Brain microvascular endothelial cell (primary cell): ENCODE data around the gene CPA3.

Source experiments
- DNase-seq: peaks from one replicate; pipeline ENCODE4 v3.0.0-alpha.2; 2020
- H3K27ac ChIP-seq: fragments of 250-450 bp; sonication (Bioruptor Pico); 2 replicates; pipeline ENCODE4 v1.5.1; 2020; ENCODE audit warnings: mild to moderate bottlenecking, moderate library complexity
- H3K27me3 ChIP-seq: fragments of 250-450 bp; sonication (Bioruptor Pico); replicated peaks from 2 replicates; pipeline ENCODE4 v1.5.1; 2020; ENCODE audit warnings: mild to moderate bottlenecking
- H3K36me3 ChIP-seq: fragments of 250-450 bp; sonication (Bioruptor Pico); replicated peaks from 2 replicates; pipeline ENCODE4 v1.5.1; 2020; ENCODE audit warnings: mild to moderate bottlenecking
- H3K4me3 ChIP-seq: 2 replicates; pipeline ENCODE4 v1.5.1; 2011; ENCODE audit warnings: low read depth, mild to moderate bottlenecking, control low read depth, low read length, moderate library complexity
- in situ Hi-C: cut with HindIII; loops from 2 replicates; pipeline ENCODE4 v1.10.0; 2017; ENCODE audit warnings: low sequenced_read_pairs, low pct_ligation_motif_present
- TF ChIP-seq, protein P1 (sequence below): IDR thresholded peaks from 2 replicates; pipeline ENCODE4 v1.5.1; 2011; ENCODE audit warnings: low read depth, mild to moderate bottlenecking, moderate library complexity, low read length, control low read depth, inconsistent platforms; ENCODE audit errors: missing control alignments

CPA3 gene

DNA sequence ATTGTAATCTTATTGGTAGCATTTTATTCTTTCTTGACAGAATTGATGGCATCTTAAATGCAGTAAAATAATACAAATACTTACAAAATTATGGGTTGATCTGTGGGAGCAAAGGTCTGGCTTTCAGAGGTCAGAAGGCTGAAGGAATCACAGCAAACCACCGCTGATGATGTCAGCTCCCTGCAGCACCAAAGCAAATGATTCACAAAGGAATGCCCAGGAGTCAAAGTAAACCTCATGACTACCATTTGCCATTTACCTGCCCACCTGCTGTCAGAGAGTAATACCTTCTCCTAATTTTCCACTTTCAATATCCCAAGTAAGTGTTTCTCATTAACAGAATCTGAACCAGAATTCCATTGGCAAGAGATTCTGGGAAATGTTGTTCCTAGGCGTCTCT, 46.1 kb downstream of the CPA3 start:
- no peak overlapping the region for H3K4me3 ChIP-seq
- H3K36me3 ChIP-seq, result no peaks in the 10 kb centered on the region
- TF ChIP-seq, protein P1, sequence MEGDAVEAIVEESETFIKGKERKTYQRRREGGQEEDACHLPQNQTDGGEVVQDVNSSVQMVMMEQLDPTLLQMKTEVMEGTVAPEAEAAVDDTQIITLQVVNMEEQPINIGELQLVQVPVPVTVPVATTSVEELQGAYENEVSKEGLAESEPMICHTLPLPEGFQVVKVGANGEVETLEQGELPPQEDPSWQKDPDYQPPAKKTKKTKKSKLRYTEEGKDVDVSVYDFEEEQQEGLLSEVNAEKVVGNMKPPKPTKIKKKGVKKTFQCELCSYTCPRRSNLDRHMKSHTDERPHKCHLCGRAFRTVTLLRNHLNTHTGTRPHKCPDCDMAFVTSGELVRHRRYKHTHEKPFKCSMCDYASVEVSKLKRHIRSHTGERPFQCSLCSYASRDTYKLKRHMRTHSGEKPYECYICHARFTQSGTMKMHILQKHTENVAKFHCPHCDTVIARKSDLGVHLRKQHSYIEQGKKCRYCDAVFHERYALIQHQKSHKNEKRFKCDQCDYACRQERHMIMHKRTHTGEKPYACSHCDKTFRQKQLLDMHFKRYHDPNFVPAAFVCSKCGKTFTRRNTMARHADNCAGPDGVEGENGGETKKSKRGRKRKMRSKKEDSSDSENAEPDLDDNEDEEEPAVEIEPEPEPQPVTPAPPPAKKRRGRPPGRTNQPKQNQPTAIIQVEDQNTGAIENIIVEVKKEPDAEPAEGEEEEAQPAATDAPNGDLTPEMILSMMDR, result no peak
- DNase-seq, result no peak
- no peak overlapping the region for H3K27ac ChIP-seq
- in situ Hi-C loops, result no loop called here
- H3K27me3 ChIP-seq, result no peaks in the 10 kb centered on the region

DNA sequence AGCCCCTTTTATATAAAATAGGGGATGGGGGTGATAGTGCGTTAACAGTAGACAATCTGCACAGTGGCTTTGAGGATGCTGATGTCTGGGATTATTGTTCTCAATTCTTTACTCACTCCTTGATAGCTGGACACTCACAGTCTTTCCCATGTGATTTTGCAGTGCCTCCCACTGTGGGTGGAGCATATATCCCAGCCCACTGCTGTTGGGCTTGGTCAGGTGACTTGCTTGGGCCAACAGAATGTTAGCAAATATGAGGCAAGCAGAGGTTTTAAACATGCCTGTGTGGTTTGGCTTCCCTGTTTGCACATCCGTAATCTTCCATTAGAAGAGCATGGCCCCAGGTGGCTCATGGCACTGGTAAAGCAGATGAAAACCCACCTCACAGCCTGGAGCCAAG, 46.5 kb downstream of the CPA3 start:
- no peaks in the 10 kb centered on the region for H3K27me3 ChIP-seq
- H3K36me3 ChIP-seq, result no peaks in the 10 kb centered on the region
- no peak overlapping the region for H3K27ac ChIP-seq
- H3K4me3 ChIP-seq, result no peak overlapping the region
- no peak for DNase-seq
- in situ Hi-C loops, result no loop called here
- TF ChIP-seq, protein P1, result no peak

DNA sequence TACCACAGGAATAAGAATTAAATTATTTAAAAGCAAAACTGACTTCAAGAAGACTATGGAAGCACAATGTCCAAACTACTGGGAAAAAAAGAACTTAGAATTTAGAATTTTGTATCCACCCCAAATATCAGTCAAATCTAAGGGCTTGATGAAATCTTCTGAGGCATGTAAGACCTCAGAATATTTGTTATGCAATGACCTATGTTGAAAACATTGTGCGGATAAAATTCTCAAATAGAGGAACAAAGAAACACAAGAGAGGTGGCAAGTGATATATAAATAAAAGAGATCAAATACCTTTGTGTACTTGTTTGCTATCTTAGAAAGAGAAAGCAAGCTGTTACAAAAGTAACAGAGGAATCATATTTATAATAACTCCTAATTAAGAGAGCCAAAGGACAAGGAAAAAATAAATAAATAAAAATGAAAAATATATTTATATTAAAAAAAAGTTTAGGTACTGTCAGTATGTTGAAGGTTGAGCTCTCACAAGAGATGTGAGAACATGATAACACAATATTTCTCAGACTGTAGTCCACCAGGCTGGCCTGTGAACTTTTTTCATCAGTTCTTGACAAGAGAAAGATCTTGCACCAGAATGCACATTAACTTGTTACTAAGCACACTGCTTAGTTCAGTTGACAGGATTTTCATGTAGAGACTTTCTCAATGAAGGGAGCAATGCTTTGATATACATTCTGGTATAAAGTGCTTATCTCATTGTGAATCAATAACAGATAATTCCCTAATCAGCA, 50.0 kb downstream of the CPA3 start:
- TF ChIP-seq, protein P1, result no peak
- Histone ChIP-seq H3K4me3 (no peak overlapping the region), H3K27ac (no peak overlapping the region), H3K27me3 (no peaks in the 10 kb centered on the region), H3K36me3 (no peaks in the 10 kb centered on the region)
- no peak for DNase-seq
- in situ Hi-C loops, result no loop called here

DNA sequence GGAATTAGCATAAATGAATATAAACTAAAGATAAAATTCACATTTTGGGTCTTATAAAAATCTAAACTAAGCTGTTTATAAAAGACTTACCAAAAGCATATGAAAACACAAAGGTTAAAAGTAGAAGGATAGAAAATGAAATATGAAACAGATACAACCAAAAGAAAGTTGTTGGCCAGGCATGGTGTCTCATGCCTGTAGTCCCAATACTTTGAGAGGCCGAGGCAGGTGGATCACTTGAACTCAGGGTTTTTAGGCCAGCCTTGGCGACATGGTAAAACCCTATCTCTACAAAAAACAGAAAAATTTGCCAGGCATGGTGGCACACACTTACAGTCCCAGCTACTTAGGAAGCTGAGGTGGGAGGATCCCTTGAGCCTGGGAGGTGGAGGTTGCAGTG, 51.0 kb downstream of the CPA3 start:
- no peak for DNase-seq
- Histone ChIP-seq H3K27me3 (no peaks in the 10 kb centered on the region), H3K36me3 (no peaks in the 10 kb centered on the region), H3K4me3 (no peak overlapping the region), H3K27ac (no peak overlapping the region)
- in situ Hi-C loops, result no loop called here
- TF ChIP-seq, protein P1, result no peak

DNA sequence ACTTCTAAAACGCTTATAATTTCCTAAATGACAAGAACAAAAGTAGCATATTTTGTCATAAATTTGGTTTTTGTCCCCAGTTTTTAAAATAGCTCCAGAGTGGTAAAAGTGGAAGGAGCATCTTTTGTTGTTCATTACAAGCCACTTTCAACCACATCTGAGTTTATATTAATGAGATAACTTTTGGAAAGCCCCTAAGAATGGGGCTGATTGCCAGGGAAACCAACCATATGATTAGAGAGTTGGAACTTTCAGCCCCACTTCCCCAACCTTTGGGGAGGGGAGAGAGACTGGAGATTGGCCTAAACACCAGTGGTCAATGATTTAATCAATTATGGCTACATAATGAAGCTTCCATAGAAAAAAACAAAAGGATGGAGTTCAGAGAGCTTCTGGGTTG, 57.4 kb downstream of the CPA3 start:
- in situ Hi-C loops, result no loop called here
- TF ChIP-seq, protein P1, result no peak
- Histone ChIP-seq H3K27me3 (no peaks in the 10 kb centered on the region), H3K36me3 (no peaks in the 10 kb centered on the region), H3K27ac (no peak overlapping the region), H3K4me3 (no peak overlapping the region)
- DNase-seq, result no peak

DNA sequence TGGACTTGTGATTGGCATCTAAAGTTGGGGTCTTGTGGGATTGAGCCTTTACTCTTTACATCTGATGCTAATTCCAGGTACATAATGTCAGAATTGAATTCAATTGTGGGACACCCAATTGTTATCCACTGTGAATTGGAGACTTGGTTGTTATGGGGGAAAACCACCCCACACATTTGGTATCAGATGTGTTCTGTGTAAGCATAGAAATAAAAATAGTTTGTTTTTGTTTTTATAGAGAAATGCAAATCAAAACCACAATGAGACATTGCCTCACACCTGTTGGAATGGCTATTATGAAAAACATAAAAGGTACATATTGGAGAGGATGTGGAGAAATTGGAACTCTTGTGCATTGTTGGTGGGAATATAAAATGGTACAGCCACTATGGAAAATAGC, 58.5 kb downstream of the CPA3 start:
- Histone ChIP-seq H3K27ac (no peak overlapping the region), H3K27me3 (no peaks in the 10 kb centered on the region), H3K36me3 (no peaks in the 10 kb centered on the region), H3K4me3 (no peak overlapping the region)
- TF ChIP-seq, protein P1, result no peak
- no peak for DNase-seq
- in situ Hi-C loops, result no loop called here
